HepG2 (cell line): ENCODE data around the gene PPARA. TPM values are rescaled to one million over a fixed set of nuclear protein-coding genes. Genes with fewer than 3 reads are reported as not detected.
A peak's percentile ranks its signal among the peaks of the same experiment; 100 is the strongest.

Experiments used
- ATAC-seq: fragments of 200-7000 bp; cut with Tn5 transposase; 3 replicates; pipeline ENCODE4 v1.9.1; 2020; ENCODE audit warnings: mild to moderate bottlenecking, moderate library complexity
- BruUV-seq: library from RNA; stranded (reverse); fragments of 400-500 nt; replicated peaks from 2 replicates; lab custom pipeline; 2021; lab: Mats Ljungman, UMichigan
- CTCF ChIA-PET: fragments of 300-600 bp; formaldehyde crosslinking; extraction: SDS; loops from one replicate; lab custom pipeline; 2021; ENCODE audit warnings: low total read pairs, inconsistent platforms, low intra/inter-chr PET ratio; lab: Yijun Ruan, JAX
- POLR2A ChIA-PET: fragments of 350-600 bp; sonication (Branson Sonifier 250); formaldehyde crosslinking; loops from one replicate; lab custom pipeline; 2020; ENCODE audit warnings: antibody characterized with exemption, inconsistent platforms; lab: Yijun Ruan, JAX
- DNase-seq: peaks from one replicate; pipeline ENCODE4 v3.0.0-alpha.2; 2015; ENCODE audit warnings: low spot score
- FAIRE-seq: peaks from 3 replicates; lab custom pipeline; 2011; peaks lifted over from hg19 to GRCh38; lab: Jason Lieb, UNC
- H2AFZ ChIP-seq: one replicate; pipeline ENCODE4 v1.6.1; 2011; ENCODE audit warnings: low read length, inconsistent platforms
- H3K27ac ChIP-seq: fragments of 300-600 bp; 3 replicates; pipeline ENCODE4 v1.8.0; 2011; ENCODE audit warnings: mixed run types, mild to moderate bottlenecking, mixed read lengths, low read length, inconsistent platforms; ENCODE audit not compliant: insufficient read depth; ENCODE audit errors: extremely low read length
- H3K27me3 ChIP-seq, 2 experiments: fragments of 200-600 bp in 1 of 2; 2 replicates in 1 of 2; 3 replicates in 1 of 2; pipeline versions ENCODE4 v1.6.0 to v1.8.0; 2011; ENCODE audit warnings: low read length in 2 of 2, mild to moderate bottlenecking in 2 of 2, moderate library complexity in 2 of 2, inconsistent platforms in 1 of 2; ENCODE audit not compliant: insufficient read depth in 2 of 2, control insufficient read depth in 1 of 2
- H3K36me3 ChIP-seq, 2 experiments: fragments of 200-600 bp in 1 of 2; replicated peaks in 1 of 2; 2 replicates in 1 of 2; 3 replicates in 1 of 2; pipeline versions ENCODE4 v1.5.1 to v1.8.0; 2011; ENCODE audit warnings: low read length in 2 of 2, inconsistent platforms in 1 of 2; ENCODE audit not compliant: insufficient read depth in 2 of 2, control insufficient read depth in 1 of 2
- H3K4me1 ChIP-seq: 2 replicates; pipeline ENCODE4 v1.5.1; 2012; ENCODE audit warnings: low read length, inconsistent platforms; ENCODE audit not compliant: insufficient read depth
- H3K4me2 ChIP-seq: 2 replicates; pipeline ENCODE4 v1.6.0; 2011; ENCODE audit warnings: low read depth, low read length, inconsistent platforms
- H3K4me3 ChIP-seq, 3 experiments: fragments of 200-600 bp in 1 of 3; sonication (generic), shearing (Covaris generic) in 1 of 3; replicated peaks in 1 of 3; 2 replicates each; pipeline ENCODE4 v1.5.1; 2011 to 2016; ENCODE audit warnings: low read length in 3 of 3, inconsistent platforms in 2 of 3, low read depth in 2 of 3, mild to moderate bottlenecking in 2 of 3, control low read depth in 1 of 3, mixed read lengths in 1 of 3; ENCODE audit not compliant: insufficient read depth in 1 of 3
- H3K79me2 ChIP-seq: one replicate; pipeline ENCODE4 v1.6.1; 2011; ENCODE audit warnings: low read length, inconsistent platforms; ENCODE audit not compliant: insufficient read depth
- H3K9ac ChIP-seq: 2 replicates; pipeline ENCODE4 v1.6.0; 2011; ENCODE audit warnings: mild to moderate bottlenecking, low read depth, low read length, inconsistent platforms; ENCODE audit not compliant: insufficient read depth
- H3K9me3 ChIP-seq: 2 replicates; pipeline ENCODE4 v1.5.1; 2012; ENCODE audit warnings: mild to moderate bottlenecking, low read length
- H4K20me1 ChIP-seq: 2 replicates; pipeline ENCODE4 v1.6.0; 2011; ENCODE audit warnings: inconsistent platforms, mild to moderate bottlenecking, low read length, moderate library complexity; ENCODE audit not compliant: insufficient read depth
- ARNT ChIP-seq: fragments of 450-650 bp; IDR thresholded peaks from 2 replicates; pipeline ENCODE4 v1.6.1; 2017
- ATM ChIP-seq: fragments of 450-650 bp; IDR thresholded peaks from 2 replicates; pipeline ENCODE4 v1.7.1; 2017; ENCODE audit warnings: mild to moderate bottlenecking, borderline replicate concordance
- TRIM24 ChIP-seq: sonication (generic); formaldehyde crosslinking; IDR thresholded peaks from 2 replicates; pipeline ENCODE4 v1.8.0; 2022; ENCODE audit warnings: mild to moderate bottlenecking, missing genetic modification reagents
- ZFY ChIP-seq: sonication (generic); formaldehyde crosslinking; IDR thresholded peaks from 2 replicates; pipeline ENCODE4 v1.4.0; 2020; ENCODE audit warnings: missing genetic modification reagents
- ZNF20 ChIP-seq: sonication (generic); formaldehyde crosslinking; IDR thresholded peaks from 2 replicates; pipeline ENCODE4 v1.4.0; 2020; ENCODE audit warnings: mild to moderate bottlenecking, moderate library complexity, missing genetic modification reagents
- ZNF234 ChIP-seq: sonication (generic); formaldehyde crosslinking; conservative IDR thresholded peaks from 2 replicates; pipeline ENCODE4 v1.5.1; 2020; ENCODE audit warnings: mild to moderate bottlenecking, missing genetic modification reagents
- ZNF282 ChIP-seq: fragments of 450-650 bp; IDR thresholded peaks from 2 replicates; pipeline ENCODE4 v1.6.1; 2018; ENCODE audit not compliant: partially characterized antibody
- ZNF331 ChIP-seq: sonication (generic); formaldehyde crosslinking; IDR thresholded peaks from 2 replicates; pipeline ENCODE4 v1.4.0; 2020; ENCODE audit warnings: missing genetic modification reagents
- WGBS: methylation state at CpG from one replicate; pipeline ENCODE4 v1.1.6; 2017; ENCODE audit warnings: low lambda C conversion rate; 5-methylcytosine and 5-hydroxymethylcytosine counted together
- in situ Hi-C: cut with HindIII; loops from 2 replicates; pipeline ENCODE4 v1.10.0; 2017; ENCODE audit warnings: low pct_unique_long_range_greater_than_20kb; ENCODE audit not compliant: extremely low pct_ligation_motif_present
- intact Hi-C: fragments of 100-400 bp; cut with micrococcal nuclease; formaldehyde crosslinking; loops from one replicate; pipeline ENCODE4 v1.10.0; 2022; ENCODE audit not compliant: unreplicated experiment
- polyA plus RNA-seq, 8 experiments: library from polyadenylated mRNA; depleted of rRNA in 3 of 8; stranded (reverse) in 7 of 8; unstranded in 1 of 8; fragments of >200 nt; fragmentation: Illumina TruSeq in 4 of 8; extraction: Trizol in 4 of 8; gene quantifications; 2 replicates each; pipeline versions ENCODE4 v1.2.1 to v1.2.3, GENCODE V29; 2011 to 2016; ENCODE audit warnings: low read depth in 4 of 8, missing spikeins in 1 of 8, mixed read lengths in 1 of 8; ENCODE audit not compliant: insufficient read depth in 1 of 8
- total RNA-seq, 5 experiments: library from RNA; depleted of rRNA; stranded (reverse); fragments of >200 nt; fragmentation: Illumina TruSeq; extraction: Trizol; gene quantifications; 2 replicates each; pipeline ENCODE4 v1.2.3, GENCODE V29; 2016; ENCODE audit warnings: low read depth in 1 of 5
- TF ChIP-seq, protein P1 (sequence below): IDR thresholded peaks from 2 replicates; pipeline ENCODE4 v1.6.1; 2016; ENCODE audit warnings: low read depth, control low read depth
- TF ChIP-seq, protein P2 (sequence below): IDR thresholded peaks from 2 replicates; pipeline ENCODE4 v1.6.1; 2016; ENCODE audit warnings: missing genetic modification reagents, missing compliant biosample characterization
- TF ChIP-seq, protein P3 (sequence below): sonication (generic); formaldehyde crosslinking; IDR thresholded peaks from 2 replicates; pipeline ENCODE4 v1.5.1; 2020; ENCODE audit warnings: mild to moderate bottlenecking, missing genetic modification reagents, moderate library complexity

Gene PPARA
- total and polyA plus RNA-seq, 2 of the 13 experiments (the other 11 are each of a cell fraction or from before 2014, with no cell fraction given) = 18.2 to 24.7 TPM

DNA sequence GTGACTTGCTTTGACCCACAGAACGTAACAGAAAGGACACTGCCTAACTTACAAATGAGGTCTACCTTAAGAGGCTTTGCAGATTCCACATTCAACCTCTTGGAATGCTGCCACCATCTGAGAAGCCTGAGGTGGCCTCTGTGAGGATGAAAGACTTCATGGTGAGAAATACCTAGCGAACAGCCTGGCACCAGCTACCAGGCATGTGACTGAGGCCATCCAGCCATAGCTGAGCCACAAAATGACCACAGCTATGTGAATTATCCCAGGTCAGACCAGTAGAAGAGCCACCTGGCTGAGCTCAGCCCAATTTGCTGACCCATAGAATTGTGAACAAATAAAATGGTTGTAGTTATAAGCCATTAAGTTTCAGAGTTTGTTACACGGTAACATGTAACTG lies 37.5 kb downstream of the PPARA start:
- Histone ChIP-seq H3K9me3 (no peaks in the 10 kb centered on the region), H3K4me2 (no peak overlapping the region), H3K9ac (no peak overlapping the region), H2AFZ (no peak overlapping the region), H3K36me3 (peaks cover 4 to 32% of the 10 kb centered on the region in 2 experiments), H4K20me1 (no peaks in the 10 kb centered on the region), H3K27me3 (no peaks in the 10 kb centered on the region; a peak in 1 of 5 replicates), H3K4me1 (no peaks in the 10 kb centered on the region), H3K79me2 (no peaks in the 10 kb centered on the region), H3K4me3 (no peak overlapping the region), H3K27ac (no peak overlapping the region)
- FAIRE-seq = no peak
- ChIA-PET POLR2A (no interaction called here), CTCF (no interaction called here)
- in situ Hi-C loops (no loop called here), intact Hi-C loops (no loop called here)
- peak; percentile 97 for TF ChIP-seq ZNF331 (CRISPR knock-in tag)
- TF ChIP-seq ZNF234 (CRISPR knock-in tag) = no peak
- TF ChIP-seq, protein P1, sequence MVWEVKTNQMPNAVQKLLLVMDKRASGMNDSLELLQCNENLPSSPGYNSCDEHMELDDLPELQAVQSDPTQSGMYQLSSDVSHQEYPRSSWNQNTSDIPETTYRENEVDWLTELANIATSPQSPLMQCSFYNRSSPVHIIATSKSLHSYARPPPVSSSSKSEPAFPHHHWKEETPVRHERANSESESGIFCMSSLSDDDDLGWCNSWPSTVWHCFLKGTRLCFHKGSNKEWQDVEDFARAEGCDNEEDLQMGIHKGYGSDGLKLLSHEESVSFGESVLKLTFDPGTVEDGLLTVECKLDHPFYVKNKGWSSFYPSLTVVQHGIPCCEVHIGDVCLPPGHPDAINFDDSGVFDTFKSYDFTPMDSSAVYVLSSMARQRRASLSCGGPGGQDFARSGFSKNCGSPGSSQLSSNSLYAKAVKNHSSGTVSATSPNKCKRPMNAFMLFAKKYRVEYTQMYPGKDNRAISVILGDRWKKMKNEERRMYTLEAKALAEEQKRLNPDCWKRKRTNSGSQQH (CRISPR knock-in tag) = no peak
- TF ChIP-seq ZNF20 = no peak
- WGBS = 94% methylated on average over 3 of the region's 3 CpGs
- ATAC-seq = no peak
- no peak for DNase-seq
- no TSS peak for BruUV-seq

DNA sequence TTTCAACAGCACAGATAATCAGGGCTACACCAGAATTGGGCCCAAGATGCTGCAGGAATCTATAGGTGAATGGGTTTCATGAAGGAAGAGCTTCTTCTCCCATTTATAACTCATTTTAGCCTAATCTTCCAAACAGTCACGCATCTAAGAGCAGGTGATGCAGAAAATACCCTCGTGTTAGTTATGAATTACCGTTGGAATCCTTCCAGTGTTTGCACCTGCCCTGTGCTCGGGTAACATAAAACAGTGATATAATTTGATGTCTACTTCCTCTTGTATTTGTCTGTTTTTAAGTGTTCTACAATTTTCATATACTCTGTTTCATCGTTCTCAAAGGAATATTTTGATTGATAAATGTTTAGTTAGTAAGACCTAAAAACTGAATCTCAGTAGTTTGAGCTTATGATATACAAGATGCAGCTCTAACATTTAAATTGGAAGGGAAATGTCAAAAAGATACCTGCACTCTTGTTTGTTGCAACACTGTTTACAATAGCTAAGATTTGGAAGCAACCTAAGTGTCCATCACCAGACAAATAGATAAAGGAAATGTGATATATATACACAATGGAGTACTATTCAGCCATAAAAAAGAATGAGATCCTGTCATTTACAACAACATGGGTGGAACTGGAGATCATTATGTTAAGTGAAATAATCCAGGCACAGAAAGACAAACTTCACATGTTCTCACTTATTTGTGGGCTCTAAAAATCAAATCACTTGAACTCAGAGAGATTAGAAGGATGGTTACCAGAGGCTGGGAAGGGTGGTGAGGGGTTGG lies 42.1 kb downstream of the PPARA start:
- TF ChIP-seq ZNF331 (CRISPR knock-in tag) (no peak), ATM (no peak), ZNF282 (no peak), ZFY (CRISPR knock-in tag) (no peak), TRIM24 (CRISPR knock-in tag) (no peak), ARNT (no peak)
- TF ChIP-seq, protein P2, sequence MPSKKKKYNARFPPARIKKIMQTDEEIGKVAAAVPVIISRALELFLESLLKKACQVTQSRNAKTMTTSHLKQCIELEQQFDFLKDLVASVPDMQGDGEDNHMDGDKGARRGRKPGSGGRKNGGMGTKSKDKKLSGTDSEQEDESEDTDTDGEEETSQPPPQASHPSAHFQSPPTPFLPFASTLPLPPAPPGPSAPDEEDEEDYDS (CRISPR knock-in tag) = no peak
- TF ChIP-seq, protein P3, sequence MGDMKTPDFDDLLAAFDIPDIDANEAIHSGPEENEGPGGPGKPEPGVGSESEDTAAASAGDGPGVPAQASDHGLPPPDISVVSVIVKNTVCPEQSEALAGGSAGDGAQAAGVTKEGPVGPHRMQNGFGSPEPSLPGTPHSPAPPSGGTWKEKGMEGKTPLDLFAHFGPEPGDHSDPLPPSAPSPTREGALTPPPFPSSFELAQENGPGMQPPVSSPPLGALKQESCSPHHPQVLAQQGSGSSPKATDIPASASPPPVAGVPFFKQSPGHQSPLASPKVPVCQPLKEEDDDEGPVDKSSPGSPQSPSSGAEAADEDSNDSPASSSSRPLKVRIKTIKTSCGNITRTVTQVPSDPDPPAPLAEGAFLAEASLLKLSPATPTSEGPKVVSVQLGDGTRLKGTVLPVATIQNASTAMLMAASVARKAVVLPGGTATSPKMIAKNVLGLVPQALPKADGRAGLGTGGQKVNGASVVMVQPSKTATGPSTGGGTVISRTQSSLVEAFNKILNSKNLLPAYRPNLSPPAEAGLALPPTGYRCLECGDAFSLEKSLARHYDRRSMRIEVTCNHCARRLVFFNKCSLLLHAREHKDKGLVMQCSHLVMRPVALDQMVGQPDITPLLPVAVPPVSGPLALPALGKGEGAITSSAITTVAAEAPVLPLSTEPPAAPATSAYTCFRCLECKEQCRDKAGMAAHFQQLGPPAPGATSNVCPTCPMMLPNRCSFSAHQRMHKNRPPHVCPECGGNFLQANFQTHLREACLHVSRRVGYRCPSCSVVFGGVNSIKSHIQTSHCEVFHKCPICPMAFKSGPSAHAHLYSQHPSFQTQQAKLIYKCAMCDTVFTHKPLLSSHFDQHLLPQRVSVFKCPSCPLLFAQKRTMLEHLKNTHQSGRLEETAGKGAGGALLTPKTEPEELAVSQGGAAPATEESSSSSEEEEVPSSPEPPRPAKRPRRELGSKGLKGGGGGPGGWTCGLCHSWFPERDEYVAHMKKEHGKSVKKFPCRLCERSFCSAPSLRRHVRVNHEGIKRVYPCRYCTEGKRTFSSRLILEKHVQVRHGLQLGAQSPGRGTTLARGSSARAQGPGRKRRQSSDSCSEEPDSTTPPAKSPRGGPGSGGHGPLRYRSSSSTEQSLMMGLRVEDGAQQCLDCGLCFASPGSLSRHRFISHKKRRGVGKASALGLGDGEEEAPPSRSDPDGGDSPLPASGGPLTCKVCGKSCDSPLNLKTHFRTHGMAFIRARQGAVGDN (CRISPR knock-in tag) = no peak
- ChIA-PET POLR2A (no interaction called here), CTCF (no interaction called here)
- intact Hi-C loops (no loop called here), in situ Hi-C loops (no loop called here)
- no peaks in the 10 kb centered on the region for H3K9me3 ChIP-seq
- no peaks in the 10 kb centered on the region for H4K20me1 ChIP-seq
- no TSS peak for BruUV-seq
- no peak overlapping the region for H3K4me3 ChIP-seq
- FAIRE-seq (no peak), ATAC-seq (no peak), DNase-seq (no peak)
- 91% methylated on average over 5 of the region's 5 CpGs for WGBS
- H3K27ac ChIP-seq = no peak overlapping the region
- no peak overlapping the region for H3K9ac ChIP-seq
- no peak overlapping the region for H3K4me2 ChIP-seq
- no peaks in the 10 kb centered on the region for H3K27me3 ChIP-seq
- H3K79me2 ChIP-seq = no peaks in the 10 kb centered on the region
- peaks cover 3 to 17% of the 10 kb centered on the region in 2 experiments for H3K36me3 ChIP-seq
- H3K4me1 ChIP-seq = peaks cover 13% of the 10 kb centered on the region
- H2AFZ ChIP-seq = no peak overlapping the region
